GM11168 (cell line): Measurements from ENCODE around the gene CDRT15L2.
"Not testable (repeated sequence)": the region's sequence is repeated elsewhere in the genome, so short reads cannot be mapped to it uniquely, and the experiment has no call there.

ENCODE experiments used
- in situ Hi-C: fragments of 300-500 bp; cut with MboI; formaldehyde crosslinking; loops from one replicate; pipeline ENCODE4 v1.12.0; 2022; ENCODE audit warnings: low sequenced_read_pairs; ENCODE audit not compliant: unreplicated experiment

CDRT15L2 gene

DNA sequence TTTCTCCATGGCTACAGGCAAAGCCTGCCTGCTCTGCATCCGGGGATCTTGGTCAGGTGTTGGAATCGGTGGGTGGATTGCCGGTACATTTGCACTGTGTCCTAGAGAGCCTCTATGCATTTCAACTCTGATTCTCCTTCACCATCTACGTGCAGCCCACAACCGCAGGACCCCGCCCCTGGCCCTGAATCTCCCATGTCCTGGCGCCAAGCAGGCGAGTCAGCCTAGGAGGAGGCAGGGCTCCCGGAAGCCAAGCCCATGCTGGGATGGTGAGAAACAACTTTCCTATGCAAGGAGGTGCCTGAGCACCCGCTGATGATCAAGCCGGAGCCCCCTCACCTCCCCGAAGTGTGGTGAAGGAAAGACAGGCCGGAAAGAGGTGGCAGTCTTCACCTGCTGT lies 7.9 kb upstream of the CDRT15L2 start:
- in situ Hi-C loops, result not testable (repeated sequence)

DNA sequence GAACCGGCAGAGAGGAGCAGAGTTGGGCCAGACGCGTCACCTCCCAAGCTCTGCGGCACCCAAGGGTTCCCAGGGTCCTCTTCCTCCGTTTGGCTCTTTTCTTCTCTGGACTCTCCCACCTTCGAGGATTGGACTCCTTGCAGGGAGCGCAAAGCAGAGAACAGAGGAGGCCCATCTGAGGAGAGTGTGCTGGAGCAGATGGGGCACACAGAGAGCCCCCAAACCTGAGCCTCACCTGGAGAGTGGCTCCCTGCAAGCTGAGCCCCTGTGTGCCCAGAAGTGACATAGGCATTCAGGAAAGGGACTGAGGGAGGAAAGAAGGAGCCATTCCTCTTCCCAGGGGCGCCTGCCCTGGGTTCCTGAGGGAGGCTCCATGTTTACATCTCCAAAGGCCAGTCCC lies 6.3 kb upstream of the CDRT15L2 start:
- in situ Hi-C loops, result not testable (repeated sequence)

DNA sequence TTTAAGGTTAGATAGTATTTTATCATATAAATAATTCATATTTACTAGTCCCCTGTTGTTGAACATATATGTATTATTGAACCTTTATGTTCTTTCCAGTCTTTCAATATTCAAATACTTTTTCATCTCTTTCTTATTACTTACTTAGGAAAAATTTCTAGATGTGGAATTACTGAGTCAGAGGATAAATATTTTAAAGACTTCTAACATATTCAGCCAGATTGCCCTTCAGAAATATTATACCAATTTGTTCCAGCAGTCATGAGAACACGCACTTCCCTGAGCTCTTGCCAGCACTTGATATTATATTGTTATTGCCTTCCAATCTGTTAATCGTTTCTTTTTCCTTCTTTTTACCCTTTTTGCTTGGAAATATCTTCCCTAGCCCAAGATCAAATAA lies 4.5 kb upstream of the CDRT15L2 start:
- in situ Hi-C loops, result not testable (repeated sequence)

DNA sequence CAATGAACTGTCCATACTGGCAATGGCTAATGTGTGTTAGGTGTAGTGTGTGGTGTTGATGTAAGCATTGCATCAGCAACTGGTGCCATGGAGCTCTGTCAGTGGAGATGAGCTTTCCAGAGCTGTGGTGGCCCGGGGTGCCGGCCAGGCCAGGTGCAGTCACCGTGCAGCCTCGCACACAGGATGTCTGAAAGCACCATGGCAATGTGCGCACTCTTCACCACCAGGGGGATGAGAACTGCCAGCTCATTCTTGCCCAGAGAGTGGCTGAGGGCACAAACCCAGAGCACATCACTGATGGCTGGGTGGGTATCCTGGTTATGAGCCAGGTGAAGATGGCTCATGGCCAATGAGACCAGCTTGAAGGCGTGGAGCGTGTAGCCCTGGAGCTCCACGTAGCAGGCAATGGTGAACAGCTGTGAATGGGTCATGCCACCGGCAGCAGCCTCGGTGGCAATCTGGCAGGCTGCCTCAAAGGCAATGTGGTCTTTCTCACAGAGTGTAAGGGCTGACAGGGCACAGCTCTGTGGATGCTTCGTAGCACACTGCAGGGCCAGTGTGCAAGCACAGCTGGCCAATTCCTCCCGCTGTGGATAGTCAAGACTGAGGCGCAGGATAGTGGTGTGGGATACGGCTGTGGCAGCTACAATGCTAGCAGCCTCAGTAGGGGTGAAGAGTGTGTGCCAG lies 4.5 kb downstream of the CDRT15L2 start:
- in situ Hi-C loops, result not testable (repeated sequence)

DNA sequence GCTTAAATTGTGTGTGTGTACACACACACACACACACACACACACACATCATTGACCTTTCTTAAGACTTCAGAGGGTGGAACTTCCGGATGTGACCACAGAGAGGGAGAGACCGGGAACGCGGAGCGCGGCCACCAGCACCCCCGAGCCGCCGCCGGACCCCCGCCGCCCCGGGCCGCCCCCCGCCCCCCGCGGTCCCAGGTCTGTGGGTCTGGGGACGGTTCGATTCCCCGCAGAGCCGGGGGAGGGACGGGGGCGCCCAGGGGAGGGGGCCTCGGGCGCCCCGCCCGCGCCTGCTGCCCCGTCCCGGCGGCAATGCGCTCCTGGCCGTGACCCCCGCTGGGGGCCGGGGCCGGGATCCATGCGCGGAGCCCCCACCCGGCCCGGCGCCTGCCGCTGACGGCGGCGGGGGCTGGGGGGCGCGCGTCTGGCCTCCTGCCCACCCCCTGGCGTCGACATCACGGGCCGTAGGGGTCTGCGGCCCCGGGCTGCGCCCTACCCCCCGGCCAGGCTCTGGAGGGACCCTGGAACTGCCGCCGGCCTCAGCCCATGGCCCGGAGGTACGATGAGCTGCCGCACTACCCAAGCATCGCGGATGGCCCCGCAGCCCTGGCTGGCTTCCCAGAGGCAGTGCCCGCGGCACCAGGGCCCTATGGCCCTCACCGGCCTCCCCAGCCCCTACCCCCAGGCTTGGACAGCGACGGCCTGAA lies 9.4 kb downstream of the CDRT15L2 start:
- in situ Hi-C loops, result not testable (repeated sequence)

DNA sequence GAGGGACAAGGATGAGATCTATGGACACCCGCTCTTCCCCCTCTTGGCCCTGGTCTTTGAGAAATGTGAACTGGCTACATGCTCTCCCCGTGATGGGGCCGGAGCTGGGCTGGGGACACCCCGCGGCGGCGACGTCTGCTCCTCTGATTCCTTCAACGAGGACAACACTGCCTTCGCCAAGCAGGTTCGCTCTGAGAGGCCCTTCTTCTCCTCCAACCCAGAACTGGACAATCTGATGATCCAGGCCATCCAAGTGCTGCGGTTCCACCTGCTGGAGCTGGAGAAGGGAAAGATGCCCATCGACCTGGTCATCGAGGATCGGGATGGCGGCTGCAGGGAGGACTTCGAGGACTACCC lies 9.9 kb downstream of the CDRT15L2 start:
- in situ Hi-C loops, result not testable (repeated sequence)

DNA sequence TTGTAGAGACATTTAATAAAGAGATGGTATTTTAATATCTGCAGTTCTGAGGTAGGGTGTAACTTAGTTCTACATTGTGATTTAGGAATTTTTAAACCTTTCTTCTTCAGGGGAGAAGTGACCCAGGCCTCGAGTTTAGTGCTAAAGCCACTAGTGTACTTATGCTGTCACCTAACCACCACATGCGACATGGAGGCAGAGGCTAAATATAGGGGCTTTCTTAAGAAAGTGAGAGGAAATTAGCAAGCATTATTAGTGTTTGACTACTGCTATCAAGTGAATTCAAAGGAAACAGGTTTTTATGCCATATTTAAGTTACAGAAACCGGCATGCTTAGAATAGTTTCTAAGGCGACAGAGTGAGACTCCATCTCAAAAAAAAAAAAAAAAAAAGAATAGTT lies 11.5 kb downstream of the CDRT15L2 start:
- in situ Hi-C loops, result not testable (repeated sequence)

DNA sequence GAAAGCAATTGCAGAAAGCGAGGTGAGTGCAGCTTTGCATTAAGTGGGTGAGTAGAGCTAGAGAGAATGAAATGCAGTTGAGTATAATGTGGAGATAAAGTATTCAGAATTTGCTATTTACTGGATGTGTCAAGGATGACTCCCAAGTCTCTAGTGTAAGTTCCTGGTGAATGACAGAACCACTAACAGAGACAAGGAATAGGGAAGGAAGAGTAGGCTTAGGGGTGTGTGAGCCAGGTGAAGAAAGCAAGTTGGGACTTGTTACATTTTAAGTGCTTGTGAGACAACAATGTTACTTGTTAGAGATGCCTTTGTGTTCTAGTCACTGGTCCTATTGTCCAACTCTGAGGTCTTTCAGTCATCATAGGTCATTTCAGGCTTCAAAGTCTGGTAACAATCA lies 26.0 kb downstream of the CDRT15L2 start:
- in situ Hi-C loops, result not testable (repeated sequence)

DNA sequence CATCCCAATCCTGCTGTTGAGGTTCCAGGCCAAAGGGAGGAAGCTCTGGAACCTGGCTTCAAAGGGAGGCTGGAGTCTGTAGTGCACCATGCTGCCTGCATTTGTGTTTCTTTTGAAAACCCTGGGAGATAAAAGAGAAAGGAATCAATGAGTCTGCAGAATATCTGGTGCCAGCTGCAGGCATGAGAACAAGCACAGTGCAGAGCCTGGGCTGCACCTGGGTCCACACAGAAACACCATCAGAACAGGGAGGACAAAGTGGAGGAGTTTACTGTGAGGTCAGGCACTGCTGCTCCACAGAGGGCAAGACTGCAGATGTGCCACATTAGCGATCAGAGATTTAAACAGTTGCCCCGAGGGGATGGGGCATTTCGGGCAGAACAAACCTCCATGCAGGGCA lies 30.0 kb downstream of the CDRT15L2 start:
- in situ Hi-C loops, result not testable (repeated sequence)

DNA sequence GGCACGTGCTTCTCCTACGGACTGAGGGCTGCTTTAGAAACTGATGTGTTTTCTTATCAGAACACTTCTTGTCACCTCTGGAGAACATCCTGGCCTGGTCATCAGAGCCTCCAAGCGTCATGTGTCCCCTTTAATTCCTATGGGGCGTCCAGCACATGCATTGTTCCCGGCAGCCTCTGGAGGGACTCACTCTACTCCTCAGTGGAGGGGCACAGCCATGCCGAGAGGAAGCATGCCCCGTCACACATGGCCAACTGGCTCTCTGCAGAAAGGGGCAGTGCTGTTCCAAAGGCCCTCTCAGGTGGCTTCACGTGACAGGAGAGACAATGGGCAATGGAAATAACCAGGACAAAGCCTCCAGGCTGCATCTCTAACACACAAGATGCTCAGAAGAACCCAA lies 31.8 kb downstream of the CDRT15L2 start:
- in situ Hi-C loops, result loop anchor here (10.0 kb wide), 1 partner anchor 47 kb away; no protein-coding TSS in a partner anchor

DNA sequence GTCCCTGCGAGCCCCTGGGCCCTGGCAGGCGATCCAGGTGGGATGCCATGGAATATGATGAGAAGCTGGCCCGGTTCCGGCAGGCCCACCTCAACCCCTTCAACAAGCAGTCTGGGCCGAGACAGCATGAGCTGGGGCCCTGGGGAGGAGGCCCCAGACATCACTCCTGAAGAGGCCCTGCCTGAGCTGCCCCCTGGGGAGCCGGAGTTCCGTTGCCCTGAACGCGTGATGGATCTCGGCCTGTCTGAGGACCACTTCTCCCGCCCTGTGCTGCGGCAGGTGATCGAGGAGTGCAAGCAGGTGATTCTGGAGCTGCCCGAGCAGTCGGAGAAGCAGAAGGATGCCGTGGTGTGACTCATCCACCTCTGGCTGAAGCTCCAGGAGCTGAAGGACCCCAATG lies 33.1 kb downstream of the CDRT15L2 start:
- in situ Hi-C loops, result loop anchor here (10.0 kb wide), 1 partner anchor 48 kb away; no protein-coding TSS in a partner anchor

DNA sequence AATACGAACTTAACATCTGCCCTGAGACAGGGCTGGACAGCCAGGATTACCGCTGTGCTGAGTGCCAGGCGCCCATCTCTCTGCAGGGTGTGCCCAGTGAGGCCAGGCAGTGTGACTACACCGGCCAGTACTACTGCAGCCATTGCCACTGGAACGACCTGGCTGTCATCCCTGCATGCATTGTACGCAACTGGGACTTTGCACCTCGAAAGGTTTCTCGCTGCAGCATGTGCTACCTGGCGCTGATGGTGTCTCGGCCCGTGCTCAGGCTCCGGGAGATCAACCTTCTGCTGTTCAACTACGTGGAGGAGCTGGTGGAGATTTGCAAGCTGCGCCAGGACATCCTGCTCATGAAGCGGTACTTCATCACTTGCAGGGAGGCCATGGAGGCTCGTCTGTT lies 33.7 kb downstream of the CDRT15L2 start:
- in situ Hi-C loops, result loop anchor here (10.0 kb wide), 1 partner anchor 48 kb away; no protein-coding TSS in a partner anchor

DNA sequence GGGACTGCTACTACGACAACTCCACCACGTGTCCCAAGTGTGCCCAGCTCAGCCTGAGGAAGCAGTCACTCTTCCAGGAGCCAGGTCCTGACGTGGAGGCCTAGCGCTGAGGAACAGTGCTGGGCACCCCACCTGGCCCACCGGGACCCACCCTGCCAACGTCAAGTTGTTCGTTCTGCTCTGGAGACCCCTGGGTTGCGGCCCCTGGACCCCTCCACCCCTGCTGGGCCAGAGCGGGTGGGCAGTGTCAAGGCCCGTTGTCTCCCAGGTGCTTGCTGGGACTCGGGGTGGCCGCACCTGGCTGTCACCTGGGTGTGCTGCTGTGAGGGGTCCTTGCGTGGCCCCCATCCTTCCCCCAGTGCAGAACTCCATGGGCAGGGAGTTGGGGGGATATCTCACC lies 34.4 kb downstream of the CDRT15L2 start:
- in situ Hi-C loops, result loop anchor here (10.0 kb wide), 1 partner anchor 49 kb away; no protein-coding TSS in a partner anchor

DNA sequence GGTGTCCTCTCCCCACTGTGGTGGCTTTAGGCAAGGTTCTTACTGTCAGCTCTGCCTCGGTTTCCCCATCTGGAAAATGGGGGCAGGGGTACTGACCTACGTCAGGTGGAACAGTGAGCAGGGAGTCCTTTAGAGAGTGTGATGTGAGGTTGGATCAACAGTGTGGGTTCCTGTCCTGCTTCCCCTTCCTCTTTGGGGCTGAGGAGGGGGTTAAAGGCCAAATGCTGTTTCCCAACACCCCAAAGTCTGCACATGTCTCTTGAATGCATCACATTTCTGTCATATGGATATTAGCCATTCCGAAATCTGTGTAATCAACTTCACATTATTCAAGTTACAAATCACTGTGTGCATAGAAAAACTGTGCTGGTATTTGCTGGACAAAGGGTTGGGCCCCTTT lies 35.9 kb downstream of the CDRT15L2 start:
- in situ Hi-C loops, result loop anchor here (10.0 kb wide), 1 partner anchor 51 kb away; no protein-coding TSS in a partner anchor
